ENCODE results near the gene HPGDS.
"Not testable (repeated sequence)": the region's sequence is repeated elsewhere in the genome, so short reads cannot be mapped to it uniquely, and the experiment has no call there.

HPGDS gene

DNA sequence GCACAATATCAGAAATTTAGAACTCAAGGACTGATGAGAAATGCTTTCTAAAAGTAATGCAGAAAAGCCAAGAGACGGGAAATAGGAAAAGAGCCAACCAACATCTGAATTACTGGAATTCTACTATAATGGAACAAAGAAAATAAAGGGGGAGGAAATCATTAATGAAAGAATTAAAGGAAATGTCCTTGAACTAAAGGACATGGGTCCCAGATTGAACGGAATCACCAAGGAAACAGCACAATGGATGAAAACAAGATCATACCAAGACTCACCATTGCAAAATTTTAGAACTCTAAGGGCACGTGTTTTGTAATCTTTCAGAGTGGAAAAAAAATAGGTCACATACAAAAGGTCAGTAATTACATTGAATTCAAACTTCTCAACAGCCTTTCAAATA lies 35.9 kb downstream of the HPGDS start:
- DNase-seq = no peak

GRCh38 chr4:94305466-94306225 lies 37.0 kb downstream of the HPGDS start:
- no peak for DNase-seq

GRCh38 chr4:94304365-94304971 lies 38.2 kb downstream of the HPGDS start:
- no peak for DNase-seq

DNA sequence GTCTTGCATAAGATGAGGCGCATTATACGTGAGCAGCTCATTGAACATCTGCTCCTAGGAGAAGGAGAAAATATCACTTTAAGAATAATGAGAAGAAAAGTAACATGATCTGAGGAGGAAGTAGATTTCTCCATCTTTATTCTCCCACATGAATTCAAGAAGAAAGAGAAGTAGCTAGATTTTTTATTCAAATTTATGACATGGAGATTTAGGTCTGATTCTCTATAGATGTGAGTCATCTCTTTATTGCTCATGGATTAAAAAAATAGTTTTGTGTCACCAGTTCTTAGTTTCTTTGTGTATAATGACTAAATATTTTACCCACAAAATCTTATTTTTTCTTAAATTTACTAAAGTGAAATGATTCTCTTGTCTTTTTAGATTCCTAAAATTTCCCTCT lies 40.4 kb downstream of the HPGDS start:
- no peak for DNase-seq

DNA sequence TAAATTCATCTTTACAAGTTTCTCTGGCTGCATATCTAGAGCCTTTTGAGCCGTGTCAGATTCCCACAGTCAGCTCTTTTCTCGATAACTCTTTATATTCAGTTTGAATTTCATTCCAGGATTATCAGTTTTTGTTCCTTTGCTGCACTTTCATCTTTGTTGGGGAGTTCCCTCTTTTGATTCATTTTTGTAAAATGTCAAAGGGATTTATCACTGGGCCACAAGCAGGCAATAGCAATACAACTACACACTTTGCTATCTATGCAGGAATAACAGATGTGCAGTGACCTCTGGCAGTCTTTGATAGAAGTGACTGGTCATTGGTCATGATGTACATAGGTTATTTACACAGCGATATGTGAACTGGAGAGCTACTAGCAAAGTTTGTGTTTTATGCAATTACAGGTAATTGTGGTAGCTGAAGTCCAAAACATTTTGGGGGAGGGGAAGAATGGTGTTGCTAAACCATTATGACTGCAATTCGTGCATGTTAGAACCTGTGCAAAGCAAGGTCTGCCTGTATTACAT lies 43.8 kb downstream of the HPGDS start:
- no peak for DNase-seq

- not testable (repeated sequence) for DNase-seq
Measured at GRCh38 chr4:94295473-94295872, 47.2 kb downstream of the HPGDS start.

- DNase-seq = not testable (repeated sequence)
Measured at GRCh38 chr4:94293981-94294380, 48.7 kb downstream of the HPGDS start.

DNA sequence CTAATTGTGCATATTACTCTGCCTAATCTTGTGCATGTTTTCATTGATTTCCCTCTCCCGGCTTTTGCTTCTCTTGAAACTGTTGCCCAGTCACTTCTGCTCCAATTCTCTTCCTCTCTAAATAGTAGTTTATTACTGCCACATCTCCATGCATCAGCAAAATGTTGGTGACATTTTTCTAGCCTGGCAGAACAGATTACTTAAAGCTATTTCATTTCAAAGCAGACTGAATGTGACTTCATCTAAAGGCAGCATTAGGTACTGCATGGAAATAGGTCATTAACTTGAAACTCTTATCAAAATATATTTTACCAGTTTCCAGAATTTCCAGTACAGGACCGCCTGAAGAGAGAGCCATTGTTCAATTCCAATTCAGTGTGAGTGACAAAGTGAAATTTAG lies 52.4 kb downstream of the HPGDS start:
- DNase-seq = no peak

DNA sequence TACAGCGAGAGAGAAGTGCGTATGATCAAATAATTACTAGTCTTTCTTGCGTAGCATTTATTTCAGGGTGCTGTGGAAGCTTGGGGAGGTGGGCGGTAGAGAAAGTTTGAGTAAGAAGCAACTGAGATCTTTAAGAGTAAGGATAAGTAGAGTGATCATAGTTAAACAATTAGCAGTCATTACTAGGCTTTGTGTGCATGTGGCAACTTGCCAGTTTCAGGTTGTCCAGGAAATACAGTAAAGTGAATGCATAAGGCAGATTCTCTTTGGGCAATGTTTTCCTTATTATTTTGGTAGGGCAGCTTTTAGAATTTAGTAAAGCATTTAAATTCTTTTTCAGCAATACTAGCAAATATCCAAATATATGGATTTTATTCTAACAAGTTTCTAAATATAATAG lies 57.0 kb downstream of the HPGDS start:
- no peak for DNase-seq

GRCh38 chr4:94284889-94285288 lies 57.7 kb downstream of the HPGDS start:
- no peak for DNase-seq

DNA sequence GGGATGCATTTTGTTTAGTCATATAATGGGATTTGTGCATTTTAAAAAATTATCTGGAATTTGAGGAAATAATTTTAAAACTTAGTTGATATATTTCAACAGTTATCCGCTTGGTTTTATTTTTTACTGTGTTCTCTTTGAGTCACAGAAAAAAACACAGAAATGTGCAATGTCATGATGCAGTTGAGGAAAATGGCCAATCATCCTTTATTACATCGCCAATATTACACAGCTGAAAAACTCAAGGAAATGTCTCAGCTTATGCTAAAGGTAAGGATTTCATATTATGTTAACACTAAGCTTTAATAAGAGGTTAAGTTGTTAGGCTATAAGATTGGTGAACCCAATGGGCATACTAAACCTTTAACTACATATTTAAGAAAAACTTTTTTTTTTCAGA lies 63.9 kb downstream of the HPGDS start:
- DNase-seq = no peak

- DNase-seq = no peak
Measured at GRCh38 chr4:94277534-94277933, 65.1 kb downstream of the HPGDS start.

DNA sequence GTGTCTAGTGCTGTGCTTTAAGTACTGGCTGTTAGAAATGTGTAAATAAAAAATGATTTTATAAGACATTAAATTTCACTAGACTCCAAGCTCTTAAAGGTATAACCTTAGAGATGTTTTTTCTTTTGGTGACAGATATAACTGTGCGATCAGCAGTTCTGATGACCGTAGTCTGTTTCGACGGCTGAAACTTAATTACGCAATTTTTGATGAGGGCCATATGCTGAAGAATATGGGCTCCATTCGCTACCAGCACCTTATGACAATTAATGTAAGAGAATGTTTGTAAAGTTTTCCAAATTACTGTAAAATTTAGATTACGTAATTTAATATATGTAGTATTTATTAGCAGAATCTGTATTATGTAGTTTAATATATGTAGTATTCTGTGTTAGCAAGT lies 66.4 kb downstream of the HPGDS start:
- DNase-seq = no peak

GRCh38 chr4:94274912-94275311 lies 67.7 kb downstream of the HPGDS start:
- no peak for DNase-seq

GRCh38 chr4:94271248-94271647 lies 71.4 kb downstream of the HPGDS start:
- DNase-seq = no peak

DNA sequence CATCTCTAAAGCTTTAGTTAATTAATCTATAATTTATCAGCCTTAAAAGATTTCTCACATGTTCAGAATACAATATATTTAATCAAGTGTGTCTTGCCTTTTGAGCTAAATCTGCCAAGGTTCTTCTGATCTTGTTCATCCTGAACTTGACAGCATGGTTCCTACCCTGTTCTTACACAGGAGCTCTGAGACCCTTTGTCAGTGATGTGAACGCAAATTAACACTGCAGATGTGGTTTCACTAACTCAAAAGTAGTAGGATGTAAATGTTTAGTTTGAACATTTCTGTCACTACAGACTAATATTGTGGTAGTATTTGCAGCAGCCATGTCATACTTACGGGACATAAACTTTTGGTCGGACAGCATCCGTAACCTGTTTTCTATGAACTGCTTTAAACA lies 75.6 kb downstream of the HPGDS start:
- no peak for DNase-seq

- no peak for DNase-seq
Measured at GRCh38 chr4:94262163-94263016, 80.2 kb downstream of the HPGDS start.

- no peak for DNase-seq
Measured at GRCh38 chr4:94256828-94257227, 85.8 kb downstream of the HPGDS start.

- DNase-seq = no peak
Measured at GRCh38 chr4:94256144-94256783, 86.4 kb downstream of the HPGDS start.

GRCh38 chr4:94253036-94253435 lies 89.6 kb downstream of the HPGDS start:
- DNase-seq = no peak

GRCh38 chr4:94251094-94251493 lies 91.5 kb downstream of the HPGDS start:
- no peak for DNase-seq

All from NCI-H1092 (cell line).